Activated T-helper 1 cell treated with Interleukin-2 at 50 U/mL for 16 hours (primary cell): ENCODE measurements around the gene ACR.
A peak's percentile ranks its signal among the peaks of the same experiment; 100 is the strongest.
"Not testable (repeated sequence)": the region's sequence is repeated elsewhere in the genome, so short reads cannot be mapped to it uniquely, and the experiment has no call there.

ENCODE experiments used
- DNase-seq: peaks from one replicate; pipeline ENCODE4 v3.0.0-alpha.2; 2020; ENCODE audit warnings: low read depth

ACR gene

GRCh38 chr22:50732681-50733080 lies 5.3 kb upstream of the ACR start:
- no peak for DNase-seq

GRCh38 chr22:50733521-50734342 lies 4.3 kb upstream of the ACR start:
- DNase-seq: no peak

- no peak for DNase-seq
Measured at GRCh38 chr22:50734343-50734771, 3.6 kb upstream of the ACR start.

GRCh38 chr22:50734986-50735738 lies 2.8 kb upstream of the ACR start:
- no peak for DNase-seq

- no peak for DNase-seq
Measured at GRCh38 chr22:50735739-50736030, 2.3 kb upstream of the ACR start.

- DNase-seq: no peak
Measured at GRCh38 chr22:50738649-50739227, 734 bp downstream of the ACR start.

- no peak for DNase-seq
Measured at GRCh38 chr22:50739279-50739691, 1.3 kb downstream of the ACR start.

- no peak for DNase-seq
Measured at GRCh38 chr22:50739894-50740293, 1.9 kb downstream of the ACR start.

GRCh38 chr22:50740714-50741113 lies 2.7 kb downstream of the ACR start:
- not testable (repeated sequence) for DNase-seq

- not testable (repeated sequence) for DNase-seq
Measured at GRCh38 chr22:50744424-50744823, 6.4 kb downstream of the ACR start.

- DNase-seq: not testable (repeated sequence)
Measured at GRCh38 chr22:50747521-50747920, 9.5 kb downstream of the ACR start.

GRCh38 chr22:50748630-50749029 lies 10.6 kb downstream of the ACR start:
- DNase-seq: not testable (repeated sequence)

GRCh38 chr22:50749302-50750074 lies 11.5 kb downstream of the ACR start:
- DNase-seq: not testable (repeated sequence)

- DNase-seq: not testable (repeated sequence)
Measured at GRCh38 chr22:50755251-50755650, 17.2 kb downstream of the ACR start.

- not testable (repeated sequence) for DNase-seq
Measured at GRCh38 chr22:50756406-50756805, 18.4 kb downstream of the ACR start.

GRCh38 chr22:50756949-50757491 lies 19.0 kb downstream of the ACR start:
- peak; percentile 58 for DNase-seq

GRCh38 chr22:50759597-50760341 lies 21.8 kb downstream of the ACR start:
- DNase-seq: not testable (repeated sequence)

GRCh38 chr22:50761829-50762228 lies 23.8 kb downstream of the ACR start:
- DNase-seq: not testable (repeated sequence)

- DNase-seq: not testable (repeated sequence)
Measured at GRCh38 chr22:50764288-50764687, 26.3 kb downstream of the ACR start.

- DNase-seq: not testable (repeated sequence)
Measured at GRCh38 chr22:50775132-50775531, 37.1 kb downstream of the ACR start.

GRCh38 chr22:50777631-50778030 lies 39.6 kb downstream of the ACR start:
- DNase-seq: not testable (repeated sequence)
